CD4-positive, alpha-beta memory T cell (primary cell): Measurements from ENCODE around the gene FAM210A. TPM values are rescaled to one million over a fixed set of nuclear protein-coding genes. Genes with fewer than 3 reads are reported as not detected.

ENCODE experiments used
- CTCF ChIA-PET: fragments of 350-600 bp; sonication (Branson Sonifier 250); formaldehyde crosslinking; loops from one replicate; lab custom pipeline; 2021; ENCODE audit warnings: inconsistent platforms; ENCODE audit not compliant: partially characterized antibody; lab: Charles Lee
- POLR2A ChIA-PET: fragments of 350-600 bp; sonication (Branson Sonifier 250); formaldehyde crosslinking; loops from one replicate; lab custom pipeline; 2021; ENCODE audit not compliant: partially characterized antibody; lab: Charles Lee
- DNase-seq, 5 donors: peaks; one replicate each; pipeline versions ENCODE4 v3.0.0 to v3.0.0-alpha.2; 2020 to 2022; ENCODE audit warnings: mixed read lengths in 1 of 5
- H3K27ac ChIP-seq: one replicate; pipeline ENCODE4 v1.7.0; 2013; ENCODE audit warnings: low read depth, low read length
- H3K27me3 ChIP-seq: 2 replicates; pipeline ENCODE4 v1.7.0; 2013; ENCODE audit warnings: mild to moderate bottlenecking, low read length, moderate library complexity; ENCODE audit not compliant: insufficient read depth
- H3K36me3 ChIP-seq: 2 replicates; pipeline ENCODE4 v1.7.0; 2013; ENCODE audit warnings: mild to moderate bottlenecking, low read length, moderate library complexity; ENCODE audit not compliant: insufficient read depth
- H3K4me1 ChIP-seq: 2 replicates; pipeline ENCODE4 v1.7.0; 2013; ENCODE audit warnings: mild to moderate bottlenecking, low read length, moderate library complexity; ENCODE audit not compliant: insufficient read depth
- H3K4me3 ChIP-seq, 2 donors: one replicate each; pipeline ENCODE4 v1.7.0; 2013; ENCODE audit warnings: low read length in 2 of 2, mild to moderate bottlenecking in 1 of 2
- H3K9me3 ChIP-seq, 2 donors: one replicate each; pipeline ENCODE4 v1.7.0; 2013; ENCODE audit warnings: low read length in 2 of 2, control low read depth in 1 of 2; ENCODE audit not compliant: control insufficient read depth in 1 of 2
- H3K27ac Mint-ChIP-seq, 7 donors: one replicate each; pipeline ENCODE4 v1.8.0; 2020 to 2021; ENCODE audit warnings: mixed read lengths in 7 of 7, mild to moderate bottlenecking in 6 of 7, inconsistent platforms in 3 of 7, moderate library complexity in 3 of 7
- H3K27me3 Mint-ChIP-seq, 2 donors: one replicate each; pipeline ENCODE4 v1.8.0; 2020 to 2021; ENCODE audit warnings: mixed read lengths in 2 of 2
- H3K36me3 Mint-ChIP-seq, 2 donors: one replicate each; pipeline ENCODE4 v1.8.0; 2020 to 2021; ENCODE audit warnings: mixed read lengths in 2 of 2, inconsistent platforms in 1 of 2, mild to moderate bottlenecking in 1 of 2
- H3K4me1 Mint-ChIP-seq, 4 donors: one replicate each; pipeline ENCODE4 v1.8.0; 2020 to 2021; ENCODE audit warnings: mixed read lengths in 4 of 4, mild to moderate bottlenecking in 1 of 4
- H3K4me3 Mint-ChIP-seq, 8 donors: one replicate each; pipeline ENCODE4 v1.8.0; 2020 to 2021; ENCODE audit warnings: mixed read lengths in 8 of 8, mild to moderate bottlenecking in 7 of 8, moderate library complexity in 6 of 8, inconsistent platforms in 3 of 8
- H3K9me3 Mint-ChIP-seq, 8 donors: one replicate each; pipeline ENCODE4 v1.8.0; 2020 to 2021; ENCODE audit warnings: mixed read lengths in 8 of 8, mild to moderate bottlenecking in 5 of 8, inconsistent platforms in 3 of 8, moderate library complexity in 1 of 8
- intact Hi-C: fragments of 100-400 bp; cut with micrococcal nuclease; formaldehyde crosslinking; loops from one replicate; pipeline ENCODE4 v1.15.1; 2023
- polyA plus RNA-seq, 2 donors: library from polyadenylated mRNA; unstranded; fragments of 300-500 nt; fragmentation: Illumina TruSeq; gene quantifications; one replicate each; pipeline ENCODE4 v1.2.3, GENCODE V29; 2021
- total RNA-seq, 2 experiments: library from RNA; stranded (reverse); gene quantifications; one replicate each; pipeline ENCODE4 v1.2.3, GENCODE V29; 2021

FAM210A gene
- total and polyA plus RNA-seq, 4 experiments from 2014 or later = 9.4 to 13.7 (median 11.6) TPM

DNA sequence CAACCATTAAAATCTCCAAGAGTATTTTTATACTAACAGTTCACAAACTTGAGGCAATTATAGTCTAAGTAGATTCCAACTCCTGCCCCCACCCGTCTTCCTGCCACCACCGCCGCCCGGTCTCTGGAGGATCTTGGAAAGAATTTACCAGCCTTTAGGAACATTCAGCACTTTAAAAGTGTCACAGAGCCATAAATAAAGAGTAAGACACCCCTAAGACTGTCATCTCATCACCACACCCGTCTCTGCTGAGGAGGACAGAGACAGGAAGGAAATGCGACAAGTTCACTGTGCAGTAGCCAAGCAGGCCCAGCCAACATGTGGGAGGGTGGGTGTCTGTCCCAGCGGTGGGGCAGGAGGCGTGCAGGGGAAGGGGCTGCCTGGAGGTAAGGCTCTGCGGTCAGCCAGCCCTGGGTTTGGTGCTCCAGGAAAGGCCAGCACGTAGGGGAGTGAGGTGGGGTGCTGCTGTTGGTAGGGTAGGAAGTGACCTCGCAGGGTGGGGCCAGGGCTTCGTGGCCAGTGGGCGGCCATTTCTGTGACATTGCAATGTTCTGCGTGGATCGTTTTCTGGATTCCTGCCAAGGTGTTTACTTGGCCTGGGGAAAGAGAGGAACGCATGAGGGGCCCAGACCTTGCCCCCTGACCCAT is 111.6 kb downstream of the FAM210A start:
- Mint-ChIP-seq H3K4me3 (peak overlapping the region; percentile 60 to 93 (median 86)), H3K4me1 (peaks cover 56 to 70% (median 66%) of the 10 kb centered on the region in 4 donors), H3K36me3 (peaks cover 0 to 2% of the 10 kb centered on the region in 2 donors), H3K27ac (peak overlapping the region; percentile 84 to 94 (median 91)), H3K27me3 (no peaks in the 10 kb centered on the region), H3K9me3 (no peaks in the 10 kb centered on the region)
- Histone ChIP-seq H3K27me3 (no peaks in the 10 kb centered on the region), H3K27ac (no peak overlapping the region), H3K4me3 (peak overlapping the region in 1 of 2 donors; percentile 35), H3K4me1 (peaks cover 69% of the 10 kb centered on the region), H3K9me3 (no peaks in the 10 kb centered on the region), H3K36me3 (no peaks in the 10 kb centered on the region)
- ChIA-PET CTCF (interaction anchor here (0.7 to 2.4 kb wide), 5 partner anchors 7 to 398 kb away, joined by 3 to 16 read pairs (median 4); no protein-coding TSS in a partner anchor), POLR2A (interaction anchor here (0.8 to 3.8 kb wide), 4 partner anchors 53 to 398 kb away, joined by 3 to 21 read pairs (median 8); partner anchors contain the start of genes FAM210A and RNMT)
- peak in 2 of 5 donors; percentile 40 to 62 for DNase-seq
- intact Hi-C loops = loop anchor here (5.0 kb wide), 3 partner anchors 57 to 477 kb away; no protein-coding TSS in a partner anchor

DNA sequence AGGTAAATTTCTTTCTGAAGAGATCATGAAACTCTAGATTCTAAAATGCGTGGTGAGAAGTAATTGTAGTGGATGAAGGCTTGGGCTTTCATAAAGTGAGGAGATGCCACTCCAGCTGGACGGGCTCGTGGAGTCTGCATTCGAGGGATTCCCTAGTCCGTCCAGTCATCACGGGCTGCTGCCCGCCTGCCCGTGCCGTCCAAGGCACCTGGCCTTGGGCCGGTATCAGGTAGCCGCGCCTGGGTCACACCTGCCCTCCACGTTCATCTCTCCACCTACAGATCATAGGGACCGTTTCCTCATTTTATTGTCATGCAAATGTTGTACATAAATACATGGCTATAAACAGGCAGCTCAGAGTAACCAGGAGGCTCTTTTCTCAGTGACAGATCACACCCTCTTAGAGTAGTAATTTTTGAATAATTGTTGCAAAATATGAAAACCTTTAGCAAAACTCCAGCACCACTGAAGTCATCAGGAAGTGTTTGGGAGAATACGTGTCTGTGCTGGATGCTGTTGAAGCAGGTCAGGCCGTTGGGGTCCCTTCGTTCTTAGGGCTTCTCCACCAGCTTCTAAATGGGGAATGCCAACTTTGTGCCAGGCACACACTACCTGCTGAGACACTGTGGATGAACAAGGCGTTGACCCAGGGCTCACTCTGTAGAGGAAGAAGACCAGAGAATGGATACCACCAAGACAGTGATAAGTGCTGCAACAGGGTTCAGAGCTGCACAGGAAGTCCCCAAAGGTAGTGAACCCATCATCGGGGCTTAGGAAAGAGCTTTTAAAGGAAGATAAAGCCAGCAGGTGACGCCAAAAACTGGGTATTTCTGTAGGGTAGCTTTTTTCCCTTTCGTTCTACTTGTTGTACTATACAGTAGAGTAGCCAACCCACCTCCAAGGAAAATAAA is 112.5 kb downstream of the FAM210A start:
- Histone ChIP-seq H3K4me3 (peak overlapping the region in 1 of 2 donors; percentile 13), H3K27me3 (no peaks in the 10 kb centered on the region), H3K4me1 (peaks cover 78% of the 10 kb centered on the region), H3K27ac (no peak overlapping the region), H3K36me3 (no peaks in the 10 kb centered on the region), H3K9me3 (no peaks in the 10 kb centered on the region)
- ChIA-PET POLR2A (interaction anchor here (1.0 to 3.8 kb wide), 4 partner anchors 52 to 237 kb away, joined by 3 to 21 read pairs (median 10); partner anchors contain the start of genes FAM210A and RNMT), CTCF (interaction anchor here (0.7 to 2.4 kb wide), 6 partner anchors 8 to 397 kb away, joined by 3 to 16 read pairs (median 4); no protein-coding TSS in a partner anchor)
- intact Hi-C loops = loop anchor here (5.0 kb wide), 3 partner anchors 57 to 477 kb away; no protein-coding TSS in a partner anchor
- no peaks in the 10 kb centered on the region for H3K27me3 Mint-ChIP-seq
- H3K27ac Mint-ChIP-seq = peak overlapping the region; percentile 57 to 96 (median 91)
- peaks cover 61 to 80% (median 73%) of the 10 kb centered on the region in 4 donors for H3K4me1 Mint-ChIP-seq
- no peaks in the 10 kb centered on the region for H3K9me3 Mint-ChIP-seq
- no peak for DNase-seq
- peak overlapping the region; percentile 43 to 96 (median 88) for H3K4me3 Mint-ChIP-seq
- peaks cover 0 to 2% of the 10 kb centered on the region in 2 donors for H3K36me3 Mint-ChIP-seq

Other genes starting within 250 kb of the FAM210A start
- 10 to 100 TPM; 53.7 to 55.0 TPM for gene RNMT, start 115 bp upstream of the FAM210A start, total RNA-seq
- gene RNMT, start 115 bp upstream of the FAM210A start, polyA plus RNA-seq = 10 to 100 TPM; 40.4 to 50.3 TPM
- not detected for gene MC5R, start 97.6 kb upstream of the FAM210A start, total RNA-seq
- gene MC5R, start 97.6 kb upstream of the FAM210A start, polyA plus RNA-seq = not detected
- not detected for gene MC2R, start 189.0 kb upstream of the FAM210A start, total RNA-seq
- gene MC2R, start 189.0 kb upstream of the FAM210A start, polyA plus RNA-seq = not detected